Keratinocyte (primary cell): Measurements from ENCODE around the gene MAPKAPK3. TPM values are rescaled to one million over a fixed set of nuclear protein-coding genes. Genes with fewer than 3 reads are reported as not detected.

Experiments
- DNase-seq: peaks from one replicate; pipeline ENCODE4 v3.0.0-alpha.2; 2011; ENCODE audit warnings: low read depth, missing footprints, low spot score
- FAIRE-seq: peaks from 2 replicates; lab custom pipeline; 2011; peaks lifted over from hg19 to GRCh38; lab: Jason Lieb, UNC
- H2AFZ ChIP-seq: 2 replicates; pipeline ENCODE4 v1.6.0; 2012; ENCODE audit warnings: low read length, control low read depth, inconsistent platforms; ENCODE audit not compliant: control insufficient read depth
- H3K27ac ChIP-seq: 2 replicates; pipeline ENCODE4 v1.5.1; 2011; ENCODE audit warnings: low read length; ENCODE audit not compliant: control insufficient read depth, insufficient read depth
- H3K27me3 ChIP-seq: 3 replicates; pipeline ENCODE4 v1.6.0; 2011; ENCODE audit warnings: low read length; ENCODE audit not compliant: control insufficient read depth, insufficient read depth; ENCODE audit errors: extremely low read depth
- H3K36me3 ChIP-seq, 2 experiments: 2 replicates in 1 of 2; 3 replicates in 1 of 2; pipeline ENCODE4 v1.5.1; 2011; ENCODE audit warnings: low read length in 2 of 2, mild to moderate bottlenecking in 1 of 2; ENCODE audit not compliant: control insufficient read depth in 2 of 2, insufficient read depth in 2 of 2; ENCODE audit errors: extremely low read depth in 1 of 2
- H3K4me1 ChIP-seq: 3 replicates; pipeline ENCODE4 v1.5.1; 2011; ENCODE audit warnings: low read length; ENCODE audit not compliant: control insufficient read depth, insufficient read depth; ENCODE audit errors: extremely low read depth
- H3K4me2 ChIP-seq: 3 replicates; pipeline ENCODE4 v1.6.0; 2011; ENCODE audit warnings: low read depth, low read length; ENCODE audit not compliant: control insufficient read depth, insufficient read depth; ENCODE audit errors: extremely low read depth
- H3K4me3 ChIP-seq, 3 experiments: fragments of 200-600 bp in 1 of 3; sonication (generic) in 1 of 3; 2 replicates in 2 of 3; 3 replicates in 1 of 3; pipeline ENCODE4 v1.5.1; 2011 to 2016; ENCODE audit warnings: low read length in 3 of 3, mild to moderate bottlenecking in 3 of 3, control low read depth in 2 of 3, inconsistent platforms in 1 of 3, low read depth in 1 of 3, mixed read lengths in 1 of 3, mixed run types in 1 of 3, moderate library complexity in 1 of 3; ENCODE audit not compliant: control insufficient read depth in 2 of 3, insufficient read depth in 2 of 3; ENCODE audit errors: extremely low read depth in 1 of 3
- H3K79me2 ChIP-seq: 2 replicates; pipeline ENCODE4 v1.6.0; 2012; ENCODE audit warnings: low read length; ENCODE audit not compliant: control insufficient read depth, insufficient read depth
- H3K9ac ChIP-seq: 3 replicates; pipeline ENCODE4 v1.6.0; 2011; ENCODE audit warnings: low read length; ENCODE audit not compliant: control insufficient read depth, insufficient read depth; ENCODE audit errors: extremely low read depth
- H3K9me1 ChIP-seq: 3 replicates; pipeline ENCODE4 v1.6.0; 2011; ENCODE audit warnings: low read length; ENCODE audit not compliant: control insufficient read depth, insufficient read depth; ENCODE audit errors: extremely low read depth
- H3K9me3 ChIP-seq: 2 replicates; pipeline ENCODE4 v1.5.1; 2012; ENCODE audit warnings: low read depth, low read length; ENCODE audit not compliant: control insufficient read depth
- H4K20me1 ChIP-seq: 3 replicates; pipeline ENCODE4 v1.6.0; 2011; ENCODE audit warnings: low read length; ENCODE audit not compliant: control insufficient read depth, insufficient read depth; ENCODE audit errors: extremely low read depth
- CTCF ChIP-seq, 3 experiments: IDR thresholded peaks in 1 of 3; conservative IDR thresholded peaks in 1 of 3; optimal IDR thresholded peaks in 1 of 3; 2 replicates in 2 of 3; 3 replicates in 1 of 3; pipeline versions ENCODE3 to v1.5.1; 2011; ENCODE audit warnings: low read length in 3 of 3, mild to moderate bottlenecking in 3 of 3, moderate library complexity in 2 of 3, control low read depth in 1 of 3, inconsistent platforms in 1 of 3; ENCODE audit not compliant: insufficient read depth in 2 of 3; ENCODE audit errors: extremely low read depth in 1 of 3
- EZH2 ChIP-seq: IDR thresholded peaks from one replicate; pipeline ENCODE4 v1.6.1; 2012; ENCODE audit warnings: inconsistent platforms, mild to moderate bottlenecking, low read length, moderate library complexity
- dilution Hi-C: fragments of 300-500 bp; cut with MboI; formaldehyde crosslinking; loops from one replicate; pipeline ENCODE4 v1.7.0; 2020; ENCODE audit warnings: low sequenced_read_pairs; ENCODE audit not compliant: extremely low pct_ligation_motif_present
- polyA plus RNA-seq, 5 experiments: library from polyadenylated mRNA; depleted of rRNA in 3 of 5; stranded (reverse) in 3 of 5; stranded (forward) in 1 of 5; unstranded in 1 of 5; fragments of >200 nt; gene quantifications; 1 replicate in 1 of 5; 2 replicates in 3 of 5; 3 replicates in 1 of 5; pipeline versions ENCODE4 v1.2.1 to v1.2.3, GENCODE V29; 2011 to 2012; ENCODE audit warnings: missing spikeins in 2 of 5, low read depth in 1 of 5, low replicate concordance in 1 of 5
- small RNA-seq, 3 experiments: library from RNA; depleted of rRNA; stranded (forward); fragments of <200 nt; gene quantifications; one replicate each; pipeline ENCODE3, GENCODE V24; 2012; ENCODE audit warnings: low read depth in 3 of 3, low replicate concordance in 1 of 3; ENCODE audit not compliant: insufficient read length in 3 of 3

The MAPKAPK3 gene
- polyA plus RNA-seq, 1 donor (not counting 4 experiments of a cell fraction or from before 2014, with no cell fraction given), result 134 TPM

GRCh38 chr3:50698269-50698668 lies 81.3 kb downstream of the MAPKAPK3 start:
- H3K9ac ChIP-seq, result no peak overlapping the region
- no peaks in the 10 kb centered on the region for H3K27me3 ChIP-seq
- H3K4me1 ChIP-seq, result no peaks in the 10 kb centered on the region
- no peak for TF ChIP-seq EZH2
- TF ChIP-seq CTCF (optimal IDR thresholded peaks at IDR 0.05 in 1 of 3, IDR thresholded peaks at IDR 0.05 in 1 of 3, conservative IDR thresholded peaks at IDR 0.05 in 1 of 3; ENCODE audit: extremely low read depth in 1 of 3, insufficient read depth in 2 of 3, low read length in 3 of 3), result no peak
- no peak for FAIRE-seq
- H4K20me1 ChIP-seq, result no peaks in the 10 kb centered on the region
- H3K79me2 ChIP-seq, result no peaks in the 10 kb centered on the region
- no peak overlapping the region for H3K27ac ChIP-seq
- H3K4me3 ChIP-seq, result no peak overlapping the region
- no peak overlapping the region for H3K4me2 ChIP-seq
- dilution Hi-C loops, result no loop called here
- no peaks in the 10 kb centered on the region for H3K9me1 ChIP-seq
- no peaks in the 10 kb centered on the region for H3K9me3 ChIP-seq
- H3K36me3 ChIP-seq, result no peaks in the 10 kb centered on the region
- DNase-seq, result no peak
- H2AFZ ChIP-seq, result no peak overlapping the region

Small RNAs within 50 kb of the gene (small RNA-seq; reads per million reads assigned to genes)
- gene MIR4787, result 0 to 0.33 (median 0) reads per million in 3 experiments
- 0 reads per million in 3 experiments for gene PPIAP69

Other genes starting within 250 kb of the MAPKAPK3 start
- gene CACNA2D2, start 113.5 kb upstream of the MAPKAPK3 start, polyA plus RNA-seq, result 0.02 to 0.04 TPM (median 0.04 TPM) in 3 replicates
- 1.4 to 2.6 TPM (median 1.4 TPM) in 3 replicates for gene C3orf18, start 49.4 kb upstream of the MAPKAPK3 start, polyA plus RNA-seq
- 12.9 to 19.5 TPM (median 13.0 TPM) in 3 replicates for gene HEMK1, start 47.6 kb upstream of the MAPKAPK3 start, polyA plus RNA-seq
- gene CISH, start 5.4 kb upstream of the MAPKAPK3 start, polyA plus RNA-seq, result 1.8 to 3.5 TPM (median 2.8 TPM) in 3 replicates
- 0.10 to 0.28 TPM (median 0.11 TPM) in 3 replicates for gene DOCK3, start 57.8 kb downstream of the MAPKAPK3 start, polyA plus RNA-seq